NCI-H526 (cell line): ENCODE data around the gene DGCR6L.
"Not testable (repeated sequence)": the region's sequence is repeated elsewhere in the genome, so short reads cannot be mapped to it uniquely, and the experiment has no call there.

Experiments used
- DNase-seq, 2 experiments: peaks; one replicate each; lab custom pipeline; 2025; lab: John Stamatoyannopoulos, UW

Gene DGCR6L

DNA sequence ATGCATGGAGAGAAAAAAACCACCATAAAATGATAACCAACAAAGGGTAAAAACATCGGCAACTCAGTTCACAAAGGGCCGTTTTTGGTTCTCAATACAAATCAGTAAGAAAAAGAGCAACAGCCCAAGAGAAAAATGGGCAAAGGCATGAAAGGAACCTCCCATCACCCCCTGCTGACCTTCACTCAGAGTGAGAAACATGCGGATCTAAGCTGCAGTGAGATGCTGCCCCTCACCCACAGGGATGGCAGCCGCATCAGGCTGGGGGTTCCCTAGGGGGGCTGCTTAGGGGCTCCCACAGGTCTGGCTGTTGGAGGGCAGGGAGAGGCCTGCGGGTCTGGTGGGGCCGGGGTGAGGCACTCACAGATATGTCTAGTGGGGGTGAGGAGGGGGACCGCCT is 44.5 kb downstream of the DGCR6L start:
- DNase-seq: not testable (repeated sequence)

DNA sequence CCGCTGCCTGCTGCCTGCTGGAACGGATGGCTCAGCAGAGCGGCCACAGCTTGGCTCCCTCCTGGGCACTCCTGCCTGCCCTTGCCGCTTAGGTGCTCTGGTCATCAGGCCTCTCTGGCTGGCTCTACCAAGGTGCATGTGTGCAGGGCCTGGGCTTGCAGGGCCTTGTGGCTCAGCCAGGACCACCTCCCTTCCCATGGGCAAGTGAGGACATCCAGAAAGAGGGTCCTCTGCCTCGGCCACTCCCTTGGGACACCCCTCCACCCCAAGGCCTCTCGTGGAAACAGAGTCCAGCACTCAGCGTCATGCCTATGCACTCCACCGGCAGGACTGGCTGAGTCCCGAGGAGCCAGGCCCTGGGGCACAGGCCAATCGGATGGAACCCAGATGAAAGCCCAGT is 45.5 kb downstream of the DGCR6L start:
- DNase-seq: not testable (repeated sequence)

DNA sequence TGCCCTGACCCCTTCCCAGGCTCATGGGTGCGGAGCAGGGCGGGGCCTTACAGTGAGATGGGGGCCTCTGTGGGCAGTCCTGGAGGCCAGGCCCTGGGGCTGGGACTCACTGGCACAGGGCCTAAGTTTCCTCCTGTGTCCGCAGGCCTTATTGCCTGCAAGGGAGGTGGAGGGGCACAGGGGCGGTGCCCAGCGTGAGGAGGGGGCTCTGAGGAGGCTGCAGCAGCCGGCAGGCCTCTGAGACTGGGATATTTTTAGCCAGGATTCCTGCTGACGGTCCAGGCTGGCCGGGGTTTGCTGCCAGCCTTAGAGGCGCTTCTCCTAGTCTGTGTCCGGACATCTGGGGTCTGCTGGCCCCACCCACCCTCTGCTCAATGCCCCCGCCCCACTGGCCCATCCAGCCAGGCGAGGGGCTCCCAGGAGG is 46.1 kb downstream of the DGCR6L start:
- no peak for DNase-seq

DNA sequence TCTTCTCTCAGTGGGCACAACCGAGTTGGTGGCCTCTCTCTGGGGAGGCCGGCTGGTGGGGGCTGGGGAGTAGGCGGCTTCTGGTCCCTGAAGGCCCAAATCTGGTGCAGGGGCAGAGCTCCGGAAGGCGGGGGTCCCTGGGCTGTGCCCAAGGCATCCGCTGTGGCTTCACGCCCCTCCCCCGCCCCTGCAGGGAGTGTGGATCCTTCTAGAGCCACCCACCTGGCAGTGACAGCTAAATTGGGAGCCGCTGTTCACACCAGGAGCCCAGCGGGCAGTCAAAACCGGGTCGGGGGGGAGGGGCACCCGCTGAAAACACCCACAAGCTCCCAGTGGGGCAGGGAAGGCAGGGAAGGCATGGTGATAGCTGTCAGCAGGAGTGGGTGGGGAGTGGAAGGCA is 47.2 kb downstream of the DGCR6L start:
- no peak for DNase-seq

DNA sequence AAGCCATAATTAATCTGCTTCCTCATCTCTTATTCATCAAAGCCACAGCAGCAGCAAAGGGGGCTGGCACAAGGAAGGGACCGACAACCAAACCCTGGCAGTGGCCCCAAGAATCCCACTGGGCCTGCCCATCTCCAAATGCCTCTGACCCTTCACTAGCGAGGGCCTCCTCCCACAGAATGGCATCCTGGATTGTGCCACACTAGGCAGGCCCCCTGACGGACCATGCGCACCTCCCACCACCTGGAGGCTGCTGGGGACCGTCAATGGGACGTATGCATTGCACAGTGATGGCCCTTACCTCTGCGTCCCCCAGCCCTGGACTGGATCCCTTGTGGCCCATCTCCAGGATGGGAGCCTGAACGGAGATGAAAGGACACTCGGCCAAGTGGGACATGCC is 47.7 kb downstream of the DGCR6L start:
- no peak for DNase-seq

DNA sequence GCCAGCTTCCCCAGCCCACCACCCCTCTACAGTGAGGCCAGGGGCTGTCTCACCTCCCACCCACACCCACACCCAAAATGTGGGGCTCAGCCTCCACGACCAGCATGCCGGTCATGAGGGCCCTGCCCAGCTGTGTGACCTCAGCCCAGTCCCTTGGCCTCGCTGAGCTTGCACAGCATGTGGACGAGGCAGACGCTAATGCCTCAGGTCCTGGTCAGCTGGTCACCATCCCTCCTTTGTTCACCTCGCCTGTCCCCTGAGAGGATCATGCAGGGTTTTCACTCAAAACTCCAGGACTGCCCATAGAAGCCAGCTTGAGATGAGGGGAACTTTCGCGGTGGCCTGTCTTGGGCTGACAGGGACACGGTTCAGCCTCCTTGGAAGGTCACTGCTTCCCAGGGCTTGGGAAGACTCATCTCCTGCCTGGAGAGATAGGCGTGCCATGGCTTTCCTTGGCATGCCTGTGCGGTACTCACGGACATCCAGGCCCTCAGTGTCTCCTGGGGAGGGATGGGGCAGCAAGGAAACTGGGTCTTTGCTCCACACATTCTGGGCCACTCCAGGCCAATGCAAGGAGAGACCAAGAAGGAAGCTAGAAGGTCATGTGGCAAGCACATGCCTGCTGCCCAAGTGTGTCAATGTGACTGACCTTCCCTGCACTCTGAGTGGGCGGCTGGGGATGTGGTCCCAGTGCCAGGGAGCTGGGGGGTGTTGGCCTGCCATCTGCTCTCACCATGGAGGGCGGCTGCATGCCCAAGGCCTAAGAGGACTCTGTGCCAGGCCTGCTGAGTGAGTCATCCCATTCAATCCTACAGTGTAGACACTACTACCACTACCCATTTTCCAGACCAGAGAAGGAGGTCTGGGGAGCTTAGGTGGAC is 48.5 kb downstream of the DGCR6L start:
- no peak for DNase-seq

DNA sequence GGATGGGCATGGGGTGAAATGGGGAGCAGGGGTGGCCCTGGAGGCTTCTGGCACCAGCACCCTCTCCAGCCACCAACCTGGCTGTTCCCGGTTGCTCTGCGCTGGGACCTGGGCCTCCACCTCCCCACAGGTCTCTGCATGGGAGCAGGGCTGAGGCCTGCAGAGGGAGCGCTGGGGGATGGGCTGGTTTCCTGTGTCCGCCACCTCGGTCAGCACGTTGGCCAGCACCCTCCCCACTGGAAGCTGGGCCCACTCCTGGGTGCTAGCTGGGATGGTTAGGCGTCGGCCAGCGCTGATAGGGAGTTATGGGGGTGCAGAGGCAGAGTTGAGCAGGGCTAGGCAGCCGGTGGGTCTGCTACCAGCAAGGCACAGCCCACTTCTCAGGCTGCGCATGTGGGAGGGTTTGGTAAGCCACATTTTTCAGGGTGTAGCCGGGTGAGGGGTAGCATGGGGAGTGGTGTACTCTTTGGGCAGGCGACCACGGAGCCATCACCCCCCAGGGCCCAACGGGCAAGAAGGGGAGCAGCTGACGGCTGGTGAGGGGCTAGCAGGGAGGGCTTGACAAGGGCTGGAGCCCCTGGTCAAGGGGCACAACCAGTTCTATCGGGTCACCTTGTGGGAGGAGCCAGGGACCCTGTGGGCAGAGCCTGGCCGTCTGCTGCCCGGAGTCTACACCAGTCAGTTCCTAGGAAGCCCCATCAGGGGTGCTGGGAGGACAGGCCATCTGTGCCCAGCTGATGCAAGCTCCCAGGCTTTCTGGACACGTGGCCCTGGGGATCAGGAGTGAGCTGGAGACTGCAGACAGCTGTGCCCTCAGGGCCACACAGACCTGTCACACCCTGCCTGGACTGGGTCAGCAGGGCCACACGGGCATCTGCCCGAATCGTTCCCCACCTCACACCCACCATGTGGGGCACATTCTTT is 49.4 kb downstream of the DGCR6L start:
- not testable (repeated sequence) for DNase-seq

DNA sequence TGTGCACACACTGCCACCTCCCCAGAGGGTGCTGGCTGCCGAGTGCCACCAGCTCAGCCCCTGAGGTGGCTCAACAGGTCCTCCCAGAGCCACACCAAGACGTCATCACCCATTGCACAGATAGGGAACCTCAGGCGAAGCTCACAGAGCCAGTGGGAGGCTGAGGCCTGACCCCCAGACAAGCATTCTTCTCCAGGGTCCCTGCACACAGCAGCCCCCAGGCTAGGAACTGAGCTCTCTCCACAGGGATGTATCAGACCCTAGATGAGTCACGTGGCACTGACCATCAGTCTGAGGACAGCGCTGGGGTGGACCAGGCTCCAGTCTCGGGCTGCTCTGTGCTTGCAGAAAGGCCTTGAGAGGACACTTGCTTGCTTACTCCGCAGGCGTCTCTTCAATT is 50.2 kb downstream of the DGCR6L start:
- DNase-seq: not testable (repeated sequence)

DNA sequence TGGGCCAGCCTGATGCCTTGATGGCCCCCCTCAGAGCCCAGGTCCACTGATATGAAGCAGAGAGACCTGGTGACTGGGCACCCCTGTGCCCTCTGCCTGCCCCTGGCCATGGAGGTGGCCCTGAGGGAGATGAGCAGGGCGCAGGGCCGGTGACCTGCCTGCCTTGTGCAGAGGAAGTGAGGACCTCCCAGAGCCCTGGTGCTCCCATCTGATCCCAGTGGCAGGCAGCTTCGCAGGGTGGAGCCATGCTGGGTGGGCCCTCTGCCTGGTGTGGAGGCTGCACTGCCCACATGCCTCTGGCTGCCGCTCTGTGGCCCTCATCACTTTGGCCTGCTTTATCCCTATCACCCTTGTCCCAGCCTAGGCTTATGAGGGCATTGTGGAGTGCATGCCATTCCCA is 50.7 kb downstream of the DGCR6L start:
- DNase-seq: not testable (repeated sequence)

DNA sequence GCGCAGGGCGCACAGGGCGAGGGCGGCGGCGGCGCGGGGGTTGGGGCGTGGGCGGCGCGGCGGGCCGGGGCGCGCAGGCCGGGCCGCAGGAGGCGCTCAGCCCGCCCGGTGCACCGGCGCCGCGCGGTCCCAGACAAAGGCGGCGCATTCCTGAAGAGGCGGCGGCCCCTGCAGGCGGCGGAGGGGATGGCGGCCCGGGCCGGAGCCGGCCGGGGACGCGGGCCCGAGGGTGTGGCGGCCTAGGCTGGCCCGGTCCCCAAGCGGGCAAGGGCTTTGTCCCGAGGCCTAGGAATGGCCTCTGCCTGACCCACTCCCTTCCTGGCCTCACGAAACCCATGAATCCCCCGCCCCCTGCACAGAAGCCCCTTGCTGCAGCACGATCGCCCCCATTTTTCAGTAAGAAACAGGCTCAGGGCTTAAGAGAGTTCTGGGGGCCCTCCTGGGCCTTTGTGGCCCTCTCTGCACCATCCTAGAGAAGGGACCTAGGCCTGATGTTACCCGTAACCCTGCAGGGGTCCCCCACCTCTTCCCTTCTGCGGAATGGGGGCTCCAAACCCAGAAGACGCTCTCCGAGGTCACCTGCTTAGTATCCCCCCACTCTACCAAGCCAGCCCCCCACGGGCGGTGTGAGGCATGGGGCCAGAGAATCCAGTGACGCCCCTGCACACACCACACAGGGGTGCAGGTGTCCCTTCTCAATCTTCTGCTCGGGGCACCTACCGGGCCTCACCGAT is 51.4 kb downstream of the DGCR6L start, which contains the start of gene RTN4R:
TSS of gene RTN4R (minus strand) at position 40 of the 734 bp plus-strand sequence. CDS start 226 bp downstream, outside the sequence.
- peak in 1 of 2 experiments; percentile 73 for DNase-seq

DNA sequence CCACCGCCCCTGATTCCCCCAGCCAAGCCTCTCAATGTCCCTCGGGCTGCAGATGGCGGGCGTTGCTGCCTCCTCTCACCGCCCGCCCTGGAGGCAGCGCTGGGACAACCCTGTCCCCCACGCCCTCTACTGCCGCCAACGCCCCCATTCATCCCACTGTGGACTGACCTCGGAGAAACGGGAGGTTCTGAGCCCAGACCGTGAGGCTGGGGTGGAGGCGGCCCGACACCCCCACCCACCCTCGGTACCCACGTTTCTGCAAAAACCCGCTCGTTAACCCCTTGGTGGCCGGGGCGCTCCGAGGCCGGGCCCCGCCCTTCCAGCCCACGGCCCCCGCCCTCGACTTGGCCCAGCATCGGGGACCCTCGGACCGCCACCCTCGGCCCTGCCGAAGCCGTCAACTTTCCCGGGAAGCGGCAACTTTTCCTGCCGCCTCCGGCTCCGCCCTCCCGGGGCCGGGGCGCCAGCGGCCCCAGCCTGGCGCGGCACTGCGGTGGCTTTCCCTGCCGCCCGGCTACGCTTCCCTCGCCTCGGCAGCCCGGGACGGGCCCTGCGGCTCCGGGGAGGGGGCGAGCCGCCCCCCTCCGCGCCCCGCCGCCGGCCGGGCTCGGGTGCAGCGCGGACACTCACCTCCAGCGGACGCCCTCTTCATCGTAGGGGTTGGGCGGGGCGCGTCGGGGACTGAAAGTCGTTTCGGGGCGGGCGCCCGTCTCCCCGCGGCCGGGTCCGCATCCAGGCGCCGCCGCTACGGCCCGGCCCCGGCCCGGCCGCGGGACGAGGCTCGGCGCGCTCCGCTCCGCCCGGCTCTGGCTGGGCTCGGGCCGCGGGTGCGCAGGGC is 52.2 kb downstream of the DGCR6L start:
- DNase-seq: peak in 1 of 2 experiments; percentile 37

DNA sequence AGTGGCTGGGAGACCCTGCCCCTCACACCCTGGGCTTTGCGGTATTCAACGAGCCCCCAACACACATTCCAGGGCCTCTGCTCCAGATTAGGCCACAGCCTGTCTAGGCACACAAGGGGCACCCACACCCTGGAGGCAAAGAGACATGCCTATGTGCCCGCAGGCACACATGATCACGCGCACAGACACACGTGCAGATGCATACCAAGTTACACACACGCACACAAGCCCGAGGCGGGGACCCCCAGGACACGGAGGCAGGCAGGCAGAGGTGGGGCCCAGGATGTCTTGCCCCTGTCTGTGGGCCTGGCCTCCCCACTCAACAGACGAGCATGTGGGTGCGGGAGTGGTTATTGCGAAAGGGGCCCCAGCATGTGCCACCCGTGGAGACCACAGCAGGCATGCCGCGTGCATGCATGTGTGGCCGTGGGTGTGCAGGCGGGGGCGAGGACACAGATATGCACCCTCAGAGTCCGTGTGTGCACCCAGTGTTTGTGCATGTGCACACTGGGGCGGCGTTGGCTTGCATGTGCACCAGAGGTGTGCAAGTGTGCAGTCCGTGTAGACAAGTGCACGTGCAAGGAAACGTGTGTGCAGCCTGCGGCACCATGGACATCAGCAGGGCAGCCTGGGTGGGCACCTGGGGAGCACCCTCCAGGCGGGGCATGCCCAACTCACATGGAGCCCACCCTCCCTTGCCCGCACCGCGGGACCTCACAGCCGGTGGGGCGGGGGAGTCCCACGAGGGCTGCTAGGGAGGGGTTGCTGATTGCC is 53.0 kb downstream of the DGCR6L start:
- DNase-seq: not testable (repeated sequence)

DNA sequence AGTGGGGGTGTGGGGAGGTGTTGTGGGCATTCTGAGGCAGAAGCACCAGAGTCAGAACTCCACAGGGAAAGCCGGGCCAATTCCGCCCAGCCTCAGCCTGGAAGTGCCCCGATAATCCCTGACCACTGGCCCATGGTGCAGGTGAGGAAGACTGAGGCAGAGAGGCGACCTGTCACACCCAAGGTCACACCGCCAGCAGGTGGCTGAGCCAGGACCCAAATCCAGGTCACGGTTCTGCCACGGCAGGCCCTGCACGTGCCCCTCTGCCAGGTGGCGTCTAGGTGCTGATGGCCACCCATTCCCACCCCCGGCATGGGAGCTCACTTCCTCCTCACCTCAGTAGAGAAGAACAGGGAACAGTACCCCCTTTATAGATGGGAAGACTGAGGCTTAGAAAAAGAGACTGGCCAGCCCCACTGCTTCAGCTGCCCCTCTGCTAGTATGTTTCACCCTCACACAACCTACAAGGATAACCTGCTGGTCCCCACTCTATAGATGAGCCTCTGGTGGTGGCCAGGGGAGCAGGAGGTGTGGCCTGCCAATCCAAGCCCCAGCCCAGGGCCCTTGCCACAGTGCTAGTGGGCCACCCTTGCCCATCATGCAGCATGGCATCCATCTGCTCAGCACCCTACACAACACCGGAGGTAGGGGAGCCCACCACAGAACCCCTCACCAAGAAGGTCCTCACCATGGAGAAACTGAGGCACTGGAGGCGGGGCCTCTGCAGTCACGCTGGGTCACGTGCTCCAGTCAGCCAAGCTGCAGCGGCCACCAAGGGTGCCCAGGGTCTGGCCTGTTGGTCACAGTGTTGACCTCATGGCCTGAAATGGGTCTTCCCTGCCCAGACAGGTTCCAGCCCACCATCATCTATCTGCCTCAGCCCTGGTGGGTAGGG is 53.8 kb downstream of the DGCR6L start:
- DNase-seq: not testable (repeated sequence)

DNA sequence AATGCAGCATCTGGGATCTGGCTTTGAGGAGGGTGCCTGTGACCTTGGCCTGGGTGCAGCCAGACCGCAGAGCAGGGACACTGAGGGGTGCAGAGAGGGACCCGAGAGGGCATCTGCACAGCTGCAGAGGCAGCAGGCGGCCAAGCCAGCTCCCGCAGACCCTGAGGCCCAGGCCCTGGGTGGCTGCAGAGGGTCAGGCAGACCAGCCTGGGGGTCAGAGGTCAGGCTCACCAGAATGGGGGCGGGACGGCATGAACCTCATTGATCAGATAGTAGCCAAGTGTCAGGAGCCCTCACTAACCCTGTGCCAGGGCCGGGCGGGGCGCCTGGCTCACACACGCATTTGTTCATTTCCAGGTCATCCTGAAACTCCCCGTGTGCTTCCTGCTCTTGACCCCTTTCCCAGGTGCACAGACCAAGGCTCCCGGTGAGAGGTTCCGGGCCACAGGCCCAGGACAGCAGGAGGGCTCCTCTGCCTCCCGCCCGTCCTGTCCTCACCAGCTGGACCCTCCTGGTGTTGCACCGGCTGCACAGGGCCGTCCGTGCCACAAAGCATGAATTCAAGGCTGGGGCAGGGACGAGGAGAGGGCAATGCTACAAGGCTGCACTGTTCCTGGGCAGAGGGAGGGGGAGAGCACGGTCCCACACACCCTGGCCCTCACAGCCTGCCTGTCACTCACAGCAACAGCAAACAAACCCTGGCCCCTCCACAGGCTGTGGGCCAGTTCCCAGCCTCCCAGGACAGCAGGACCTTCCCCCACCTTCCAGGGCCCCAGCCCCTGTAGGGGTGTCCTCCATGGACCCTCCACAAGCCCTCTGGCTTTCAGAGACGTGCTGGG is 55.0 kb downstream of the DGCR6L start:
- no peak for DNase-seq
